GM06990 (cell line): ENCODE measurements around the gene CROCC.
A peak's percentile ranks its signal among the peaks of the same experiment; 100 is the strongest.
"Not testable (repeated sequence)": the region's sequence is repeated elsewhere in the genome, so short reads cannot be mapped to it uniquely, and the experiment has no call there.

ENCODE experiments used
- DNase-seq: peaks from one replicate; pipeline ENCODE4 v3.0.0-alpha.2; 2011; ENCODE audit not compliant: insufficient read length; ENCODE audit errors: extremely low read depth
- H3K27me3 ChIP-seq: replicated peaks from 2 replicates; pipeline ENCODE4 v1.6.0; 2011; ENCODE audit warnings: low read length; ENCODE audit not compliant: control insufficient read depth, insufficient read depth
- H3K36me3 ChIP-seq: 2 replicates; pipeline ENCODE4 v1.5.1; 2011; ENCODE audit warnings: low read length; ENCODE audit not compliant: control insufficient read depth, insufficient read depth
- H3K4me3 ChIP-seq: replicated peaks from 2 replicates; pipeline ENCODE4 v1.5.1; 2011; ENCODE audit warnings: low read depth, mild to moderate bottlenecking, control low read depth, low read length
- CTCF ChIP-seq: IDR thresholded peaks from 2 replicates; pipeline ENCODE4 v1.5.1; 2011; ENCODE audit warnings: low read length, control low read depth, mild to moderate bottlenecking, inconsistent platforms; ENCODE audit not compliant: insufficient read depth, poor library complexity, severe bottlenecking

The CROCC gene

GRCh38 chr1:16960560-16961296 is 39.0 kb downstream of the CROCC start:
- no peaks in the 10 kb centered on the region for H3K27me3 ChIP-seq
- no peaks in the 10 kb centered on the region for H3K36me3 ChIP-seq
- H3K4me3 ChIP-seq, result peak overlapping the region; percentile 52
- peak; percentile 91 for TF ChIP-seq CTCF
- peak; percentile 80 for DNase-seq

- Histone ChIP-seq H3K27me3 (no peaks in the 10 kb centered on the region), H3K36me3 (no peaks in the 10 kb centered on the region), H3K4me3 (peak overlapping the region; percentile 52; the same call in 1 of the 2 replicates)
- no peak for DNase-seq
- TF ChIP-seq CTCF, result no peak
Observed at GRCh38 chr1:16961297-16962133, 39.8 kb downstream of the CROCC start.

- H3K27me3 ChIP-seq, H3K36me3 ChIP-seq, DNase-seq, H3K4me3 ChIP-seq: not testable (repeated sequence)
Observed at GRCh38 chr1:16964169-16964568, 42.4 kb downstream of the CROCC start.

GRCh38 chr1:16965486-16966067 is 43.8 kb downstream of the CROCC start:
- Histone ChIP-seq H3K4me3 (no peak overlapping the region), H3K27me3 (no peaks in the 10 kb centered on the region), H3K36me3 (no peaks in the 10 kb centered on the region)
- TF ChIP-seq CTCF, result no peak
- no peak for DNase-seq

- TF ChIP-seq CTCF, result no peak
- DNase-seq, result no peak
- Histone ChIP-seq H3K4me3 (no peak overlapping the region), H3K27me3 (no peaks in the 10 kb centered on the region), H3K36me3 (no peaks in the 10 kb centered on the region)
Observed at GRCh38 chr1:16966282-16966681, 44.6 kb downstream of the CROCC start.

GRCh38 chr1:16967095-16967575 is 45.4 kb downstream of the CROCC start:
- Histone ChIP-seq H3K36me3 (no peaks in the 10 kb centered on the region), H3K27me3 (no peaks in the 10 kb centered on the region), H3K4me3 (no peak overlapping the region)
- no peak for DNase-seq
- TF ChIP-seq CTCF, result no peak
